MM.1S (cell line): ENCODE results near the gene IL1RAPL1.

Experiments
- EZH2 ChIP-seq: fragments of 300-600 bp; sonication (generic); optimal IDR thresholded peaks from 2 replicates; pipeline ENCODE3; 2017; ENCODE audit warnings: low read depth, mild to moderate bottlenecking, antibody characterized with exemption, low read length, mixed read lengths
- EZH2phosphoT487 ChIP-seq: fragments of 300-600 bp; sonication (generic); IDR thresholded peaks from 2 replicates; pipeline ENCODE4 v1.6.1; 2018; ENCODE audit warnings: antibody characterized with exemption, low read length
- TF ChIP-seq, protein P1 (sequence below): fragments of 300-600 bp; sonication (generic); IDR thresholded peaks from 2 replicates; pipeline ENCODE4 v1.5.1; 2016; ENCODE audit warnings: antibody characterized with exemption, low read length, mixed read lengths

DNA sequence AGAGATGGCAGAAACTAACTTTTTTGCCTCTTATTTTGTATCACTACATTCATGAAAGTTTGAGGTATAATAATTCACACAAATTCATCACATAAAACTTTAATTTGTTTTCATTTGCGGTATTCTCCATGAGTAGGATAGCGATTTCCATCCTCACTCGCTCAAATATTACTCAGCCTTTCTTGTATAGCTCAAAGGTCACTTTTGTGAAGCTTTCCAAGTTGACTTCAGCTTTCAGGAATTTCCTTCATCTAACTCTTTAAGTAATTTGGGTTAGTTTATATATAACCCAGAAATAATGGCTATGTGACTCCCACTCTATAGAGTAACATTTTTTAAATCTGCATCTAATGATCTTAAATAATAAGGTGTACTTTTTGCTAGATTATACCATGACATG lies 314.4 kb downstream of the IL1RAPL1 start:
- TF ChIP-seq, protein P1, sequence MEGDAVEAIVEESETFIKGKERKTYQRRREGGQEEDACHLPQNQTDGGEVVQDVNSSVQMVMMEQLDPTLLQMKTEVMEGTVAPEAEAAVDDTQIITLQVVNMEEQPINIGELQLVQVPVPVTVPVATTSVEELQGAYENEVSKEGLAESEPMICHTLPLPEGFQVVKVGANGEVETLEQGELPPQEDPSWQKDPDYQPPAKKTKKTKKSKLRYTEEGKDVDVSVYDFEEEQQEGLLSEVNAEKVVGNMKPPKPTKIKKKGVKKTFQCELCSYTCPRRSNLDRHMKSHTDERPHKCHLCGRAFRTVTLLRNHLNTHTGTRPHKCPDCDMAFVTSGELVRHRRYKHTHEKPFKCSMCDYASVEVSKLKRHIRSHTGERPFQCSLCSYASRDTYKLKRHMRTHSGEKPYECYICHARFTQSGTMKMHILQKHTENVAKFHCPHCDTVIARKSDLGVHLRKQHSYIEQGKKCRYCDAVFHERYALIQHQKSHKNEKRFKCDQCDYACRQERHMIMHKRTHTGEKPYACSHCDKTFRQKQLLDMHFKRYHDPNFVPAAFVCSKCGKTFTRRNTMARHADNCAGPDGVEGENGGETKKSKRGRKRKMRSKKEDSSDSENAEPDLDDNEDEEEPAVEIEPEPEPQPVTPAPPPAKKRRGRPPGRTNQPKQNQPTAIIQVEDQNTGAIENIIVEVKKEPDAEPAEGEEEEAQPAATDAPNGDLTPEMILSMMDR: no peak
- TF ChIP-seq EZH2 (no peak), EZH2phosphoT487 (no peak)
